Loucy (cell line): ENCODE data around the gene ALPP.
"Not testable (repeated sequence)": the region's sequence is repeated elsewhere in the genome, so short reads cannot be mapped to it uniquely, and the experiment has no call there.

Experiments
- EZH2phosphoT487 ChIP-seq: fragments of 200-600 bp; IDR thresholded peaks from 2 replicates; pipeline ENCODE4 v1.6.1; 2018; ENCODE audit warnings: antibody characterized with exemption, mild to moderate bottlenecking, moderate library complexity, borderline replicate concordance
- TF ChIP-seq, protein P1 (sequence below): fragments of 200-600 bp; sonication (generic); conservative IDR thresholded peaks from 2 replicates; pipeline ENCODE4 v1.5.1; 2014; ENCODE audit warnings: mild to moderate bottlenecking, antibody characterized with exemption, low read length

- TF ChIP-seq, protein P1, sequence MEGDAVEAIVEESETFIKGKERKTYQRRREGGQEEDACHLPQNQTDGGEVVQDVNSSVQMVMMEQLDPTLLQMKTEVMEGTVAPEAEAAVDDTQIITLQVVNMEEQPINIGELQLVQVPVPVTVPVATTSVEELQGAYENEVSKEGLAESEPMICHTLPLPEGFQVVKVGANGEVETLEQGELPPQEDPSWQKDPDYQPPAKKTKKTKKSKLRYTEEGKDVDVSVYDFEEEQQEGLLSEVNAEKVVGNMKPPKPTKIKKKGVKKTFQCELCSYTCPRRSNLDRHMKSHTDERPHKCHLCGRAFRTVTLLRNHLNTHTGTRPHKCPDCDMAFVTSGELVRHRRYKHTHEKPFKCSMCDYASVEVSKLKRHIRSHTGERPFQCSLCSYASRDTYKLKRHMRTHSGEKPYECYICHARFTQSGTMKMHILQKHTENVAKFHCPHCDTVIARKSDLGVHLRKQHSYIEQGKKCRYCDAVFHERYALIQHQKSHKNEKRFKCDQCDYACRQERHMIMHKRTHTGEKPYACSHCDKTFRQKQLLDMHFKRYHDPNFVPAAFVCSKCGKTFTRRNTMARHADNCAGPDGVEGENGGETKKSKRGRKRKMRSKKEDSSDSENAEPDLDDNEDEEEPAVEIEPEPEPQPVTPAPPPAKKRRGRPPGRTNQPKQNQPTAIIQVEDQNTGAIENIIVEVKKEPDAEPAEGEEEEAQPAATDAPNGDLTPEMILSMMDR, result not testable (repeated sequence)
- TF ChIP-seq EZH2phosphoT487, result not testable (repeated sequence)
Measured at GRCh38 chr2:232385058-232385457, 6.5 kb downstream of the ALPP start.
